Activated naive CD4-positive, alpha-beta T cell treated with anti-CD3 and anti-CD28 coated beads for 36 hours (primary cell): Measurements from ENCODE around the gene RAD51B. TPM values are rescaled to one million over a fixed set of nuclear protein-coding genes. Genes with fewer than 3 reads are reported as not detected.

Source experiments
- CTCF ChIA-PET: fragments of 350-600 bp; sonication (Branson Sonifier 250); formaldehyde crosslinking; loops from one replicate; lab custom pipeline; 2021; ENCODE audit warnings: antibody characterized with exemption; lab: Charles Lee
- DNase-seq: peaks from one replicate; pipeline ENCODE4 v3.0.0-alpha.2; 2020
- H3K27ac Mint-ChIP-seq: one replicate; pipeline ENCODE4 v1.8.0; 2021; ENCODE audit warnings: mild to moderate bottlenecking, mixed read lengths
- H3K27me3 Mint-ChIP-seq: one replicate; pipeline ENCODE4 v1.8.0; 2021; ENCODE audit warnings: low read depth, mixed read lengths
- H3K36me3 Mint-ChIP-seq: one replicate; pipeline ENCODE4 v1.8.0; 2021; ENCODE audit warnings: low read depth, mixed read lengths
- H3K4me1 Mint-ChIP-seq: one replicate; pipeline ENCODE4 v1.8.0; 2021; ENCODE audit warnings: low read depth, mixed read lengths
- H3K4me3 Mint-ChIP-seq: one replicate; pipeline ENCODE4 v1.8.0; 2021; ENCODE audit warnings: mild to moderate bottlenecking, moderate library complexity, mixed read lengths
- H3K9me3 Mint-ChIP-seq: one replicate; pipeline ENCODE4 v1.8.0; 2021; ENCODE audit warnings: mixed read lengths
- intact Hi-C: fragments of 100-400 bp; cut with micrococcal nuclease; formaldehyde crosslinking; loops from one replicate; pipeline ENCODE4 v1.15.1; 2023
- total RNA-seq, 2 experiments: library from RNA; stranded (reverse); gene quantifications; one replicate each; pipeline ENCODE4 v1.2.3, GENCODE V29; 2021

RAD51B gene
- total RNA-seq, 2 experiments from 2014 or later: 44.8 to 47.6 TPM

DNA sequence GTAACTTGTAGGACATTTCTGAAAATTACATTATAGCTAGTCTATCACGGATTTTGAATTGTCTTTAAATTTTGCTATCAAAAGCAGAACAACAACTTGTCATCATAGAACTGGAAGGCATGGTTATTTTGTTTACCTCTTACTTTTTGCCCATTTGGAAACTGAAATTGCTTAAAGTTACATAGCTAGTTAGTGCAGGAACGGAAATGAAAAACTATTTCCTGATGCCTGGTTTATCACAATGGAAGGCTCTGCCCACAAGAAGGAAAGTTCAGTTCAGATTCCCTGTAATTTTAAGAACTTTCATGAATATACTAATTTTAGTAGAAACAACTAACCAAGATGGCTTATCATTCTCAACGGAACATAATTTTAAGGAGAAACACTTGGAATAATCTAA is 427.7 kb downstream of the RAD51B start:
- no peaks in the 10 kb centered on the region for H3K36me3 Mint-ChIP-seq
- CTCF ChIA-PET: interaction anchor here (0.5 to 7.7 kb wide), 12 partner anchors 13 to 907 kb away, joined by 3 to 86 read pairs (median 4); no protein-coding TSS in a partner anchor
- no peak for DNase-seq
- intact Hi-C loops: no loop called here
- H3K4me1 Mint-ChIP-seq: peaks cover 38% of the 10 kb centered on the region
- H3K4me3 Mint-ChIP-seq: no peak overlapping the region
- H3K9me3 Mint-ChIP-seq: no peaks in the 10 kb centered on the region
- H3K27ac Mint-ChIP-seq: no peak overlapping the region
- H3K27me3 Mint-ChIP-seq: no peaks in the 10 kb centered on the region

DNA sequence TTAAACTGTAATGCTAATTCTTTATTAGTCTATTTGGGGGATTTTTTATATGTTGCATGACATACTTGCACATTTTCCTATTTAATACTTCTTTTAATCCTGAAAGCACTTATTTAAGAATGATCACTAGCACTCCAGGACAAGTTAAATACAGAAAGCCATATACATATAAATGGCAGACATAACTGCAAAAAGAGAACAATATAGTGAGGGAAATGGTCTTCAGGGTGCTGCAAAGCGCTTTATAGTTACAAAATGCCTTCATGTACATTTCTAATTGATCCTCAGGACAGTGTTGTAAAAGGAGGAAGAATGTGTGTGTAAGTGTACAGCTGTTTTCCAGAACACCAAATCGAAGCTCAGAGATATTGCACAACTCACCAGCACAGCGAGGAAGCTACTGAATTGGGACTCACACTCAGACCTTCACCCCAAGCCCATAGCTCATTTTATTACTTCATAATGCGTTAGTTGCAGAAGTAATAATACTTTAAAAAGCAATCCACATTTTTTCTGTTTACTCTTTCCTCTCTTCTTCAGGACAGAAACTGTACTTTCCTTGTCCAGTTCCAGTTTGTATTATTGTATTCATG is 428.2 kb downstream of the RAD51B start:
- no peak for DNase-seq
- CTCF ChIA-PET: interaction anchor here (0.5 to 7.7 kb wide), 14 partner anchors 13 to 906 kb away, joined by 3 to 86 read pairs (median 4); no protein-coding TSS in a partner anchor
- Mint-ChIP-seq H3K27ac (no peak overlapping the region), H3K27me3 (no peaks in the 10 kb centered on the region), H3K9me3 (no peaks in the 10 kb centered on the region), H3K4me1 (peaks cover 39% of the 10 kb centered on the region), H3K4me3 (no peak overlapping the region), H3K36me3 (no peaks in the 10 kb centered on the region)
- intact Hi-C loops: loop anchor here (1.0 kb wide), 3 partner anchors 468 to 594 kb away; no protein-coding TSS in a partner anchor

DNA sequence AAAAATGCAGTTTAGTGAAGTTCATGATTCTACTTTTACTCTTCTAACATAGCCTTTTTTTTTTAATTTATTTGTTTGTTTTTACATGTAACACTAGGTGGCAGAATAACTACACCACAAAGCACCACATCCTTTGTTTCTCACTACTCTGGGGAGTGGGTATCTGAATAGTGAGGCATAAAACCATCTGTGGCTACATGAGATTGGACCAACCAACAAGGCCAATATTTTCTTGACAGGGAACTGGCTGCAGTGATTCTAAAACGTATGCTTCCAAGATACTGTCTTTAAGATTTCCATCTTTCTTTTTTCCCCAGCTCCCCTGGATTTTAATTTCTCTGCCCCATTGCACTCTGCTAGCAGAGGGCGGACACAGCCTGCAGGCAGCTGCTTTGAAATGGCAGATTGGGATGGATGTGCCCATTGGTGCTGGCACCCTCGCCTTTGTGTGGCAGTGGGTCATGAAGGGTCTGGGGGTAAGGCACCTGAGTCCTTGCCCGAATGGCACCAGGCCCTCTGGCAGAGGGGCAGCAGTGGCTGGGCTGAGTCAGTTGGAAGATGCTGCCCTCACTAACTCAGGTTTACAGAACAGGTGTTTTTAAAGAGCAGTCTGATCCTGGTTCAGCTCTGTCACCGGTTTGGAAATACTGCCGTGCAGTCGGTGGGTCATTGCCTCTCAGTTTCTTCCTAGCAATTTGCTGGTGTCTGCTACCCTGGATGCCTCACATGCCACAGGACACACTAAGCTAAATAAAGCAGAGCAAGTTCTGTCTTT is 429.1 kb downstream of the RAD51B start:
- CTCF ChIA-PET: interaction anchor here (0.6 to 7.7 kb wide), 27 partner anchors 11 to 595 kb away, joined by 3 to 86 read pairs (median 4); no protein-coding TSS in a partner anchor
- no peak for DNase-seq
- H3K27me3 Mint-ChIP-seq: no peaks in the 10 kb centered on the region
- H3K9me3 Mint-ChIP-seq: no peaks in the 10 kb centered on the region
- no peaks in the 10 kb centered on the region for H3K36me3 Mint-ChIP-seq
- H3K4me3 Mint-ChIP-seq: no peak overlapping the region
- intact Hi-C loops: loop anchor here (1.0 kb wide), 3 partner anchors 467 to 593 kb away; no protein-coding TSS in a partner anchor
- peaks cover 41% of the 10 kb centered on the region for H3K4me1 Mint-ChIP-seq
- no peak overlapping the region for H3K27ac Mint-ChIP-seq

DNA sequence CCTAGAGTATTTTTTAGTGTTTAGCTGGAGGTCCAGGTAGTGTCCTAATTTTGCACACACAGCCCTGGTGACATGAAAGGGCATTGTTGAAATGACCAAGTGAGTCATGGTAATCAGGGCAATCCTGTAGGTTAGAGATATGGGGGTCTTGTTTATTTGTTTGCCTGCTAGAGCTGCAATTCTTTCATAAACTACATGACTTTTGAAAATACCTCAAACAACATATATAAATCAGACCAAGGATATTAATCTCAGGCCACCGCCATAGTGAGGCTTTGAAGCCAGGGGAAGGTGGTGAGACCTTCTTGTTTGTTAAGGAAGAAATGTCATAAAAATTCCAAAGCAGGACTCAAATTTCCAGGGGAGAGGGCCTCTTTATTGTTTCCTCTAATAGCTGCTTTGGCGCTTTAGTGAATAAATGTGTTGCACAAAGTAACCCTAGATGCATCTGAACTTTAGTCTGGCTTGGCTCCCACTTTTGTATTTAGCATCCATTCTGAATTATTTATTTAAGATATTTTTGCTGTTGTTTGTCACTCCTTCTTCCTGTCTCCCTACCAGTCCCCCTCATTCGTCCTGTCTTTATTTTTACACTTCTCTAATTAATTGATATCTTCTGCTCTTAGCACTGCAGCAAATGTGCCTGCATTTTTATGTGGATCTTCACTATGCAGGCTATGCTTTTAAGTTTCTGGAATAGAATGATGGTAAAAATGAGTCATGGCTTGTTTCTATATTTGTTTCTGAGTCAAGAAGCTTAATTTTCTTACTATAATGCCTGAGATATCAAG is 430.3 kb downstream of the RAD51B start:
- Mint-ChIP-seq H3K27me3 (no peaks in the 10 kb centered on the region), H3K4me1 (peaks cover 42% of the 10 kb centered on the region), H3K36me3 (no peaks in the 10 kb centered on the region), H3K27ac (no peak overlapping the region), H3K9me3 (no peaks in the 10 kb centered on the region), H3K4me3 (no peak overlapping the region)
- intact Hi-C loops: loop anchor here (2.0 to 5.0 kb wide), 4 partner anchors 17 to 315 kb away; no protein-coding TSS in a partner anchor
- no peak for DNase-seq
- CTCF ChIA-PET: interaction anchor here (0.6 to 7.7 kb wide), 28 partner anchors 9 to 594 kb away, joined by 3 to 86 read pairs (median 4); no protein-coding TSS in a partner anchor

DNA sequence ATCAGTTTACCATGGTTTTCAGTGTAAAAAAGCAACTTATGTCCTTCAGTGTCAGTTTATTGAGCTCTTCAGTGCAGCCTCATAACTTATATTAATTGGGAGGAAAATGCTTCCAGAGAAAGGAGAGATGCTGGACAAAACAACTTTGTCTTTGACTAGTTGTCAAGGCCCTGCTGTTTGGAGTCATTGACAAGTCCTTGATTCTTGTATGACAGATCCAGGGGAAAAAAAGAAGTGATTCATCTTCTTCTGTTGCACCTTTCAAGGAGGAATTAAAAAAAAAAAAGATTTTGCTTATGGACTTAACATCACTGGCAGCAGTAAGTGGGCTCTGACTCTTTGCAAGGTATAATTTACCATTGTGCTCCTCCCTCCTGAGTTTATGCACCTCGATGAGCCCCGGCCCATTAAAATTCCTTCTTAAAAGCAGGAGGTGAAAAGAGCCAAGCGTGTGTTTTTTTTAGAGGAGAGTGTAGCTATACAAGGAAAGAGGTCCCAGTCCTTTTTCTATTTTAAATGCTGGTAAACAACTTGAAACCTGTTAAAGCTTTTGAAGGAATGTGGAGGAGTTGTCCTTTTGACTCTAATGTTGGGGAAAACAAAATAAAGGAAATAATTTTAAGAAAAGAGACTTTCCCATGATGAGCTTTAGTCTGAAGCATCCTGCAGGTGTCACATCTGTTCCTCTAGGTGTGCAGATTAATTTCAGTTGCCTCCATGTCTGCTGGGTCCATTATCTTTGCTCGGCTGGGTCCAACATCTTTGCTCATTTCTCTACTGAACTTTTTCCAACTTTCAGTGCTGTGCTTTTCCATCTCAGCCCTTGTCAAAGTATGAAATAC is 431.6 kb downstream of the RAD51B start:
- peak overlapping the region; percentile 19 for H3K27ac Mint-ChIP-seq
- peaks cover 55% of the 10 kb centered on the region for H3K4me1 Mint-ChIP-seq
- peak; percentile 16 for DNase-seq
- H3K36me3 Mint-ChIP-seq: no peaks in the 10 kb centered on the region
- no peaks in the 10 kb centered on the region for H3K27me3 Mint-ChIP-seq
- H3K4me3 Mint-ChIP-seq: no peak overlapping the region
- intact Hi-C loops: loop anchor here (1.0 to 5.0 kb wide), 8 partner anchors 9 to 538 kb away; no protein-coding TSS in a partner anchor
- CTCF ChIA-PET: interaction anchor here (0.8 to 7.7 kb wide), 13 partner anchors 8 to 593 kb away, joined by 3 to 86 read pairs (median 5); no protein-coding TSS in a partner anchor
- H3K9me3 Mint-ChIP-seq: no peaks in the 10 kb centered on the region

DNA sequence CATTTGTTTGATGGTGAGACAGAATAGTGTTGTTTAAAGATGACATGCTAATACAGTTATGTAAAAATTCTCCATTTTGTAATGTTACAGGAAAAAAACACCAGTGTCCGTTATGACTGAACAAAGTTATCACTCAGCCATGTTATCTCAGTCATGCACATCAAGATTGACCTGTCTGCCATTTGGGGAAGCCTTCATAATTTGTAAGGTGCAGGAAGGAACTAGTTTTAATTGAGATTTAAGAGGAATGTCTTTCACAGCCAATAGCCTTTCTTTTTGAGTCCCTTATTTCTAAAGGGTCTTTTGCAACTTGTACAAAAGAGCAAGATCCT is 432.2 kb downstream of the RAD51B start:
- CTCF ChIA-PET: interaction anchor here (0.8 to 7.5 kb wide), 6 partner anchors 16 to 566 kb away, joined by 3 to 86 read pairs (median 4); no protein-coding TSS in a partner anchor
- Mint-ChIP-seq H3K9me3 (no peaks in the 10 kb centered on the region), H3K4me1 (peaks cover 60% of the 10 kb centered on the region), H3K36me3 (no peaks in the 10 kb centered on the region), H3K27me3 (no peaks in the 10 kb centered on the region), H3K4me3 (no peak overlapping the region), H3K27ac (no peak overlapping the region)
- intact Hi-C loops: loop anchor here (1.0 to 5.0 kb wide), 8 partner anchors 9 to 538 kb away; no protein-coding TSS in a partner anchor
- DNase-seq: no peak

DNA sequence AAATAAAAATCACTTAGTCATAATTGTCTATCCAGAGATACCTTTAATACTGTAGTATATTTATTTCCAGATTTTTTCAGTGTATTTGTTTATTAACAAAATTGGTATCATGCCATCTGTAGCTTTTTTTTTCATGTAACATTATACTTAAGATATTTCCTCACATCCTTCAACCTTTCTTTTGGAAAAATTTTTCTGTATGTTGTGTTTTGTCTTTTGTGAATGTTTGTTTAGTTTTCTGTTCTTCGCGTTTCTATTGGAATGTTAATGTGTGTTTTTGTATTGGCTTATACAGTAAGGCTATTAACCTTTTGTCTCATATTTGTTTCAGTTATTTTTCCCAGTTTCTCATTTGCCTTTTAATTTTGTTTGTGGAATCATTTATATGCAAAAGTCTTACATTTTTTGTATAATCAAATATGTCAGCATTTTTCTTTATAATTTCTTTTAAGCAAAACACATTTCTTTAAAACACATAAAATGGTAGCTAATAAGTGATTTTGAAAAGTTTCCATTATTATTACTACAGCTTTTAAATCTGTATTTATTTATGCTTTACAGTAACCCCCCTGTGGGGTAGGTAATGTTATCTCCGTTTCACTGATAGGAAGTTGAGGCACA is 433.7 kb downstream of the RAD51B start:
- H3K9me3 Mint-ChIP-seq: no peaks in the 10 kb centered on the region
- no peak overlapping the region for H3K27ac Mint-ChIP-seq
- peaks cover 62% of the 10 kb centered on the region for H3K4me1 Mint-ChIP-seq
- no peaks in the 10 kb centered on the region for H3K36me3 Mint-ChIP-seq
- CTCF ChIA-PET: interaction anchor here (0.9 to 1.5 kb wide), 3 partner anchors 31 to 563 kb away, joined by 3 to 6 read pairs (median 3); no protein-coding TSS in a partner anchor
- no peak for DNase-seq
- no peak overlapping the region for H3K4me3 Mint-ChIP-seq
- intact Hi-C loops: loop anchor here (5.0 kb wide), 2 partner anchors 109 to 229 kb away; no protein-coding TSS in a partner anchor
- H3K27me3 Mint-ChIP-seq: no peaks in the 10 kb centered on the region

DNA sequence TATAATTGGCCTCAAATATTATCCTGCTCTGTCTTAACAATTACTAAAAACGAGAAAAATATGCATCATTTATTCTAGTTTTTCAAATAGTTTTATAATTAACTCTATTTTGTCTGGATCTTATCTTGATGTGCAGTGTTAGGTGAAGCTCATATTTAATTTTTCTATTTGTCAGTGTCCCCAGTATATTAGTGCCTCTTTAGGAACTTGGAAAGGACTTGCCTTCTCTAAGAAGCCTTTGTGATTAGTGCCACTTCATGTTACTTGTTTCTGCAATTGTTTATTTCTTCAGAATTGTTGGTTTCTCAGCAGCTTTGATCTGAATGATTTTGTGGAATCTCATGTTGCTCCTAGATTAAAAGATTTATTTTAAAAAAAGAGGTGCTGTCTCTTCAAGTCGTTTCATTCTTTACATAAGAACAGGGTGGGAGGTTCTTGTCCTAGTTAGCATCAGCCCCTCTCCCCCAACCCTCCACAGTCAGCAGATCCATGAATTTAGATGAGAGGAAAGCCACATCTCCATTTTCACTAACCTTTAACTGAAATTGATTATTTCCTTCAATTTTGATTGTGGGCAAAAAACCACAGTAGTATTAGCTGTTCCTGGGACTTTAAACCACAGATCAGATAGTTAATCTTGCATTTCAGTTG is 434.4 kb downstream of the RAD51B start:
- Mint-ChIP-seq H3K4me1 (peaks cover 62% of the 10 kb centered on the region), H3K27me3 (no peaks in the 10 kb centered on the region), H3K4me3 (no peak overlapping the region), H3K9me3 (no peaks in the 10 kb centered on the region), H3K27ac (no peak overlapping the region), H3K36me3 (no peaks in the 10 kb centered on the region)
- DNase-seq: no peak
- CTCF ChIA-PET: interaction anchor here (1.0 to 1.1 kb wide), 2 partner anchors 563 to 565 kb away, joined by 3 read pairs; no protein-coding TSS in a partner anchor
- intact Hi-C loops: loop anchor here (5.0 kb wide), 2 partner anchors 108 to 228 kb away; no protein-coding TSS in a partner anchor

DNA sequence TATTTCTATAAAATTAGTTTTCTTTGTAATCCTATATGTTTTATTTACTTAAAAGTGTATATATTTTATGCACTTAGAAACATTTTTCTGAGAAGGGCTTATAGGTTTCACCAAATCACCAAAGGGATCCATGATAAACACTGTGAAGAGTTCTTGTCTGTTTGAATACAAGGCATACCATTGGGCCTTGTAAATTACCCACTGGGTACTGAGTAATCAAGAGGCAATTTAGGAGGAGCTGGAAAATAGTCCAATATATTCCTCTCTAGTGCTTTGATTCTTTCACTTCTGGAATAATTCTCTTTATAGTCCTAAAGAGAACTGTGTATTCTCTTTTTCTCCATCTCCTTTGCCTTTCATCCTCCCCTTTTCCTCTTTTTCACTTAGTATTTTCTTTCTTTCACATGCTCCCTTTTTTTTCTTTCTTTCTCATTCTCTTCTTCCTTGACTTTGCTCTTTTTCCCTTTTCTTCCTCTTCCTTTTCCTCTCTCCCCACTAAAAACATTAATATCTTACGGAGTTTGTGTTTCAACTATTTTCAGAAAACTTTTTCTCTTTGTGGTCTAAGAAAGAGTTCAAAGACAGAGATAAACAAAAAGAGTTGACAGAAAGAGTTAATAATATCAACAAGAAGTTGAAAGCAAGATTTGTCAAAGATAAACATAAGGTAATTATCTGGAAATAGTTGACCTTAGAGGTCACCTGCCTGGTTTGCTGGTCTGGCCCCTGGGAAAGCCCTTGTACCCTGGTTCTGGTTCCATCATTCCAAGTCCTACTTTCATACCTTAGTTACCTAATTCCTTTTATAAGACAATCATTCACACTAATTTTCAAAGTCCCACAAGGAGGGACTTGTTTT is 435.3 kb downstream of the RAD51B start:
- no peak overlapping the region for H3K27ac Mint-ChIP-seq
- no peaks in the 10 kb centered on the region for H3K27me3 Mint-ChIP-seq
- intact Hi-C loops: loop anchor here (5.0 kb wide), 2 partner anchors 107 to 227 kb away; no protein-coding TSS in a partner anchor
- CTCF ChIA-PET: interaction anchor here (1.1 to 1.3 kb wide), 2 partner anchors 534 to 564 kb away, joined by 3 read pairs; no protein-coding TSS in a partner anchor
- no peaks in the 10 kb centered on the region for H3K36me3 Mint-ChIP-seq
- H3K4me1 Mint-ChIP-seq: peaks cover 62% of the 10 kb centered on the region
- no peak overlapping the region for H3K4me3 Mint-ChIP-seq
- no peaks in the 10 kb centered on the region for H3K9me3 Mint-ChIP-seq
- no peak for DNase-seq
